OCI-LY1 (cell line): Measurements from ENCODE around the gene CBX8.

Experiments
- CTCF ChIP-seq: fragments of 200-600 bp; sonication (generic), shearing (Covaris generic); IDR thresholded peaks from 2 replicates; pipeline ENCODE4 v1.5.1; 2017; ENCODE audit warnings: mild to moderate bottlenecking, antibody characterized with exemption, low read length, moderate library complexity, mixed read lengths
- EZH2 ChIP-seq: fragments of 200-600 bp; sonication (generic), shearing (Covaris generic); IDR thresholded peaks from 2 replicates; pipeline ENCODE4 v1.8.0; 2017; ENCODE audit warnings: borderline replicate concordance, mixed run types, mild to moderate bottlenecking, antibody characterized with exemption, low read length, moderate library complexity, mixed read lengths

- TF ChIP-seq EZH2 (no peak), CTCF (no peak)
Measured at GRCh38 chr17:79820959-79821330, 24.1 kb upstream of the CBX8 start.
